Epithelial cell of esophagus (primary cell): ENCODE results near the gene GRB10.
A peak's percentile ranks its signal among the peaks of the same experiment; 100 is the strongest.

Source experiments
- DNase-seq: peaks from one replicate; pipeline ENCODE4 v3.0.0; 2010; ENCODE audit warnings: low read depth
- H3K4me3 ChIP-seq: 2 replicates; pipeline ENCODE4 v1.5.1; 2011; ENCODE audit warnings: mild to moderate bottlenecking, low read length, control low read depth
- CTCF ChIP-seq: IDR thresholded peaks from 2 replicates; pipeline ENCODE4 v1.5.1; 2011; ENCODE audit warnings: low read depth, mild to moderate bottlenecking, low read length, control low read depth, inconsistent platforms; ENCODE audit not compliant: insufficient read depth; ENCODE audit errors: missing control alignments

GRB10 gene

GRCh38 chr7:50687096-50687495 is 95.6 kb downstream of the GRB10 start:
- DNase-seq, result no peak
- TF ChIP-seq CTCF, result no peak
- H3K4me3 ChIP-seq, result no peak overlapping the region

GRCh38 chr7:50685135-50686065 is 97.3 kb downstream of the GRB10 start:
- peak; percentile 63 for DNase-seq
- H3K4me3 ChIP-seq, result no peak overlapping the region
- TF ChIP-seq CTCF, result no peak

- DNase-seq, result no peak
- TF ChIP-seq CTCF, result no peak
- no peak overlapping the region for H3K4me3 ChIP-seq
Measured at GRCh38 chr7:50684713-50685075, 98.0 kb downstream of the GRB10 start.

GRCh38 chr7:50684011-50684712 is 98.5 kb downstream of the GRB10 start:
- H3K4me3 ChIP-seq, result no peak overlapping the region
- no peak for TF ChIP-seq CTCF
- DNase-seq, result no peak

GRCh38 chr7:50682573-50682972 is 100.1 kb downstream of the GRB10 start:
- no peak overlapping the region for H3K4me3 ChIP-seq
- no peak for TF ChIP-seq CTCF
- DNase-seq, result no peak

GRCh38 chr7:50682079-50682478 is 100.6 kb downstream of the GRB10 start:
- DNase-seq, result no peak
- TF ChIP-seq CTCF, result no peak
- no peak overlapping the region for H3K4me3 ChIP-seq
